ENCODE data around the gene MLLT3.

GRCh38 chr9:20616808-20617207, 5.5 kb downstream of the MLLT3 start:
- TF ChIP-seq CTCF (conservative IDR thresholded peaks at IDR 0.05; ENCODE audit: low read depth, low read length): no peak
- no peak for TF ChIP-seq EZH2 (IDR thresholded peaks at IDR 0.05; ENCODE audit: borderline replicate concordance, low read depth, low read length, poor library complexity, severe bottlenecking)
